Measurements from ENCODE around the gene GTF2A1L. TPM values are rescaled to one million over a fixed set of nuclear protein-coding genes. Genes with fewer than 3 reads are reported as not detected.

The GTF2A1L gene
- total and polyA plus RNA-seq, 2 experiments from 2014 or later: 0.65 to 0.94 TPM

GRCh38 chr2:48572816-48573215 lies 44.8 kb upstream of the GTF2A1L start (continued):
- TF ChIP-seq ETS1 (IDR thresholded peaks at IDR 0.05): no peak
- TF ChIP-seq EZH2phosphoT487 (IDR thresholded peaks at IDR 0.05; ENCODE audit: unreplicated experiment): no peak

- Histone ChIP-seq H3K4me1 (ENCODE audit: insufficient read depth) (no peaks in the 10 kb centered on the region), H3K27ac (ENCODE audit: low read depth) (no peak overlapping the region), H3K4me3 (no peak overlapping the region), H3K4me2 (no peak overlapping the region), H2AFZ (no peak overlapping the region), H3K9me2 (ENCODE audit: insufficient read depth) (no peaks in the 10 kb centered on the region), H3F3A (replicated peaks; ENCODE audit: low read depth) (no peaks in the 10 kb centered on the region), H3K36me3 (ENCODE audit: insufficient read depth) (no peaks in the 10 kb centered on the region), H4K20me1 (replicated peaks; ENCODE audit: insufficient read depth) (no peaks in the 10 kb centered on the region), H3K79me2 (replicated peaks; ENCODE audit: insufficient read depth) (no peaks in the 10 kb centered on the region), H3K27me3 (ENCODE audit: insufficient read depth) (no peaks in the 10 kb centered on the region)
- Mint-ChIP-seq H3K36me3 (ENCODE audit: low read depth) (no peaks in the 10 kb centered on the region), H3K4me3 (no peak overlapping the region), H3K27ac (no peak overlapping the region), H3K27me3 (ENCODE audit: insufficient read depth, low read depth, poor library complexity) (peaks cover 7% of the 10 kb centered on the region), H3K4me1 (no peaks in the 10 kb centered on the region), H3K9me3 (no peaks in the 10 kb centered on the region)
- ATAC-seq (no peak), DNase-seq (ENCODE audit: low spot score) (no peak)
- TF ChIP-seq NANOG (IDR thresholded peaks at IDR 0.05; ENCODE audit: borderline replicate concordance): no peak
- no peak for TF ChIP-seq POLR2AphosphoS5 (IDR thresholded peaks at IDR 0.05; ENCODE audit: low read depth)
- no peak for TF ChIP-seq ETS1 (IDR thresholded peaks at IDR 0.05)
- TF ChIP-seq ZNF462 (CRISPR knock-in tag; IDR thresholded peaks at IDR 0.05): no peak
- TF ChIP-seq REST (IDR thresholded peaks at IDR 0.05; ENCODE audit: unreplicated experiment): no peak
- TF ChIP-seq STAT1 (IDR thresholded peaks at IDR 0.05; ENCODE audit: unreplicated experiment): no peak
- no peak for TF ChIP-seq JUNB (IDR thresholded peaks at IDR 0.05; ENCODE audit: unreplicated experiment)
- no peak for TF ChIP-seq CTCF (conservative IDR thresholded peaks at IDR 0.05; ENCODE audit: low read depth in 2 of 2)
- no peak for TF ChIP-seq ZNF114 (CRISPR knock-in tag; IDR thresholded peaks at IDR 0.05)
Measured at GRCh38 chr2:48574353-48575287, 43.0 kb upstream of the GTF2A1L start.
